H1 (cell line): ENCODE results near the gene NANOS2. TPM values are rescaled to one million over a fixed set of nuclear protein-coding genes. Genes with fewer than 3 reads are reported as not detected.

Source experiments
- POLR2AphosphoS5 ChIP-seq: IDR thresholded peaks from 2 replicates; pipeline ENCODE4 v1.6.1; 2011; ENCODE audit warnings: low read depth, low read length
- polyA plus RNA-seq, 7 experiments: library from polyadenylated mRNA; depleted of rRNA in 3 of 7; stranded (reverse) in 5 of 7; unstranded in 2 of 7; fragments of >200 nt in 5 of 7; fragments of 200-250 nt in 2 of 7; gene quantifications; 1 replicate in 5 of 7; 2 replicates in 1 of 7; 4 replicates in 1 of 7; pipeline versions ENCODE4 v1.2.1 to v1.2.3, GENCODE V29; 2011 to 2013; ENCODE audit warnings: missing spikeins in 2 of 7, mixed read lengths in 2 of 7
- total RNA-seq: library from RNA; stranded (reverse); fragmentation: NEBNext Ultra II Directional; extraction: Animal tissue kit (Norgen Biotek cat#: 25700); gene quantifications from 2 replicates; pipeline ENCODE4 v1.2.1, GENCODE V29; 2021

The NANOS2 gene
- total and polyA plus RNA-seq, 2 of the 8 experiments (the other 6 are each of a cell fraction or from before 2014, with no cell fraction given), result 0.20 TPM; not detected in 1

GRCh38 chr19:45865269-45865948, 49.2 kb downstream of the NANOS2 start (continued):
- no peak for TF ChIP-seq POLR2AphosphoS5
- TF ChIP-seq, all 59 proteins: peak for 3
